ENCODE data around the gene MYH7.

DNA sequence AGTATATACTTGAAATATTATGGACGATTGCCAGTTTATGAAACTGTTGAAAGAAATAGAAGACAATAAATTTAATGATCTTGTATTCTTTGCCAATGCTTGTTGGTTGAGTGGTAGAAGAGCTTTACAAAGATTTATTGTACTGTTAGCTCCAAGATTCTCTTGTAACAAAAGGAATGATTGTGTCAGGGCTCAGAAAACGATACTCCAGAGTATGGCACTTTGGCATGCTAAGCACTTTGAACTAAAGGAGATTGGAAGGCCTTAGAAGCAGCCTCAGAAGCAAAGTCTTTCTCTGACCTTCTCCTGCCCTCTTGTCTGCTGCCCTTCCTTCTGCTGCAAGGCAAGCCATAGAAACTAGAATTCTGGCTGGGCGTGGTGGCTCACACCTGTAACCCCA lies 29.8 kb upstream of the MYH7 start:
- TF ChIP-seq, protein P1, sequence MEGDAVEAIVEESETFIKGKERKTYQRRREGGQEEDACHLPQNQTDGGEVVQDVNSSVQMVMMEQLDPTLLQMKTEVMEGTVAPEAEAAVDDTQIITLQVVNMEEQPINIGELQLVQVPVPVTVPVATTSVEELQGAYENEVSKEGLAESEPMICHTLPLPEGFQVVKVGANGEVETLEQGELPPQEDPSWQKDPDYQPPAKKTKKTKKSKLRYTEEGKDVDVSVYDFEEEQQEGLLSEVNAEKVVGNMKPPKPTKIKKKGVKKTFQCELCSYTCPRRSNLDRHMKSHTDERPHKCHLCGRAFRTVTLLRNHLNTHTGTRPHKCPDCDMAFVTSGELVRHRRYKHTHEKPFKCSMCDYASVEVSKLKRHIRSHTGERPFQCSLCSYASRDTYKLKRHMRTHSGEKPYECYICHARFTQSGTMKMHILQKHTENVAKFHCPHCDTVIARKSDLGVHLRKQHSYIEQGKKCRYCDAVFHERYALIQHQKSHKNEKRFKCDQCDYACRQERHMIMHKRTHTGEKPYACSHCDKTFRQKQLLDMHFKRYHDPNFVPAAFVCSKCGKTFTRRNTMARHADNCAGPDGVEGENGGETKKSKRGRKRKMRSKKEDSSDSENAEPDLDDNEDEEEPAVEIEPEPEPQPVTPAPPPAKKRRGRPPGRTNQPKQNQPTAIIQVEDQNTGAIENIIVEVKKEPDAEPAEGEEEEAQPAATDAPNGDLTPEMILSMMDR (IDR thresholded peaks at IDR 0.05; ENCODE audit: insufficient read depth, low read length), result no peak
- TF ChIP-seq, protein P2, sequence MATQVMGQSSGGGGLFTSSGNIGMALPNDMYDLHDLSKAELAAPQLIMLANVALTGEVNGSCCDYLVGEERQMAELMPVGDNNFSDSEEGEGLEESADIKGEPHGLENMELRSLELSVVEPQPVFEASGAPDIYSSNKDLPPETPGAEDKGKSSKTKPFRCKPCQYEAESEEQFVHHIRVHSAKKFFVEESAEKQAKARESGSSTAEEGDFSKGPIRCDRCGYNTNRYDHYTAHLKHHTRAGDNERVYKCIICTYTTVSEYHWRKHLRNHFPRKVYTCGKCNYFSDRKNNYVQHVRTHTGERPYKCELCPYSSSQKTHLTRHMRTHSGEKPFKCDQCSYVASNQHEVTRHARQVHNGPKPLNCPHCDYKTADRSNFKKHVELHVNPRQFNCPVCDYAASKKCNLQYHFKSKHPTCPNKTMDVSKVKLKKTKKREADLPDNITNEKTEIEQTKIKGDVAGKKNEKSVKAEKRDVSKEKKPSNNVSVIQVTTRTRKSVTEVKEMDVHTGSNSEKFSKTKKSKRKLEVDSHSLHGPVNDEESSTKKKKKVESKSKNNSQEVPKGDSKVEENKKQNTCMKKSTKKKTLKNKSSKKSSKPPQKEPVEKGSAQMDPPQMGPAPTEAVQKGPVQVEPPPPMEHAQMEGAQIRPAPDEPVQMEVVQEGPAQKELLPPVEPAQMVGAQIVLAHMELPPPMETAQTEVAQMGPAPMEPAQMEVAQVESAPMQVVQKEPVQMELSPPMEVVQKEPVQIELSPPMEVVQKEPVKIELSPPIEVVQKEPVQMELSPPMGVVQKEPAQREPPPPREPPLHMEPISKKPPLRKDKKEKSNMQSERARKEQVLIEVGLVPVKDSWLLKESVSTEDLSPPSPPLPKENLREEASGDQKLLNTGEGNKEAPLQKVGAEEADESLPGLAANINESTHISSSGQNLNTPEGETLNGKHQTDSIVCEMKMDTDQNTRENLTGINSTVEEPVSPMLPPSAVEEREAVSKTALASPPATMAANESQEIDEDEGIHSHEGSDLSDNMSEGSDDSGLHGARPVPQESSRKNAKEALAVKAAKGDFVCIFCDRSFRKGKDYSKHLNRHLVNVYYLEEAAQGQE (IDR thresholded peaks at IDR 0.05; ENCODE audit: insufficient replicate concordance, low read depth), result no peak
- TF ChIP-seq GABPA (IDR thresholded peaks at IDR 0.05; ENCODE audit: low read depth), result no peak

Measured in HL-60 (cell line).